Measurements from ENCODE around the gene ANO3. TPM values are rescaled to one million over a fixed set of nuclear protein-coding genes. Genes with fewer than 3 reads are reported as not detected.

ANO3 gene
- total and polyA plus RNA-seq, 8 donors: 0.18 to 0.58 TPM; not detected in 6

DNA sequence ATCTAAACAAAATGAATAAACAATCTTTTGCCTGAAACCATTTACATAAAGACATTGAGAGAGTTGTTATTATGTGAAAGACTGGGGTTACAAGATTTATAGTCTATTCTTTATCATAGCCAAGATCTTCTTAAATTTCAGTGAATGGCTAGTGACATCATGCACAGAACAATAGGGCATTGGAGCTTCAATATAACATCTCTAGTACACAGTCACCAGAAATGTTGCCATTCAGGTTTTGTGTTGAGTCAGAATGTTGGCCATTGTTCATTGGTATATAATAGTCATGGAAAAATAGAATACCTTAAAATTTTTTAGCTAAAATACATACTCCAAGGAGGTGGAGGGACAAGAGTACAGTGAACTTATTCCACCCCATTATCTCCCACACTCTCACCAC, 345.6 kb downstream of the ANO3 start:
- TF ChIP-seq, protein P1, sequence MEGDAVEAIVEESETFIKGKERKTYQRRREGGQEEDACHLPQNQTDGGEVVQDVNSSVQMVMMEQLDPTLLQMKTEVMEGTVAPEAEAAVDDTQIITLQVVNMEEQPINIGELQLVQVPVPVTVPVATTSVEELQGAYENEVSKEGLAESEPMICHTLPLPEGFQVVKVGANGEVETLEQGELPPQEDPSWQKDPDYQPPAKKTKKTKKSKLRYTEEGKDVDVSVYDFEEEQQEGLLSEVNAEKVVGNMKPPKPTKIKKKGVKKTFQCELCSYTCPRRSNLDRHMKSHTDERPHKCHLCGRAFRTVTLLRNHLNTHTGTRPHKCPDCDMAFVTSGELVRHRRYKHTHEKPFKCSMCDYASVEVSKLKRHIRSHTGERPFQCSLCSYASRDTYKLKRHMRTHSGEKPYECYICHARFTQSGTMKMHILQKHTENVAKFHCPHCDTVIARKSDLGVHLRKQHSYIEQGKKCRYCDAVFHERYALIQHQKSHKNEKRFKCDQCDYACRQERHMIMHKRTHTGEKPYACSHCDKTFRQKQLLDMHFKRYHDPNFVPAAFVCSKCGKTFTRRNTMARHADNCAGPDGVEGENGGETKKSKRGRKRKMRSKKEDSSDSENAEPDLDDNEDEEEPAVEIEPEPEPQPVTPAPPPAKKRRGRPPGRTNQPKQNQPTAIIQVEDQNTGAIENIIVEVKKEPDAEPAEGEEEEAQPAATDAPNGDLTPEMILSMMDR (IDR thresholded peaks at IDR 0.05): no peak
- TF ChIP-seq POLR2A (IDR thresholded peaks at IDR 0.05): no peak
- no peak for TF ChIP-seq EP300 (IDR thresholded peaks at IDR 0.05)
- TF ChIP-seq POLR2AphosphoS5 (IDR thresholded peaks at IDR 0.05): no peak
- no peaks in the 10 kb centered on the region for H3K36me3 ChIP-seq

DNA sequence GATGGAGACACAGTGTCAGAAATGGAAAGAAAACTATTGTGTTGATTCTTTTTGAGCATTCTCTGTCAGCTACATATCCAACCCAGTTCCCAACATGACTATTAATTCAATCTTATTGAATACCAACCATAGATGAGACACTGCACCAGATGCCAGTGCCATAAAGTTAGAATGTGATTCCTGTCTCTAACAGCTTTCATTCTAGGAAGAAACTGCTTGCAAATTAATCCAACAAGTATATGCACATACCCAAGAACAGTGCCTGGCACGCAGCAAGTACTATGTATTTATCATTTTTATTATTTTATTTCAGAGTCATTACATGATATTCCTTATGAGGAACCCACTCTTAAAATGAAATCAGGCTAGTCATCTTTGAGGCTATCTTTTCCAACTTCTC, 355.4 kb downstream of the ANO3 start:
- H3K4me3 ChIP-seq: no peak overlapping the region
- intact Hi-C loops (cut with DNase I; ENCODE audit: low total_unique reads): no loop called here
- TF ChIP-seq POLR2A (IDR thresholded peaks at IDR 0.05): no peak
- TF ChIP-seq POLR2AphosphoS5 (IDR thresholded peaks at IDR 0.05): no peak
- no peak for TF ChIP-seq EP300 (IDR thresholded peaks at IDR 0.05)
- TF ChIP-seq, protein P1 (IDR thresholded peaks at IDR 0.05): no peak
- H3K27me3 ChIP-seq: no peaks in the 10 kb centered on the region
- no peaks in the 10 kb centered on the region for H3K4me1 ChIP-seq
- DNase-seq: no peak
- no peaks in the 10 kb centered on the region for H3K36me3 ChIP-seq
- 76 to 92% (median 79%) methylated on average over 1 of the region's 1 CpG for whole genome bisulfite sequencing, 5 donors
- H3K9me3 ChIP-seq: no peaks in the 10 kb centered on the region
- H3K27ac ChIP-seq: no peak overlapping the region

More for the DNA sequence above, 345.6 kb downstream of the ANO3 start:
- no peak overlapping the region for H3K4me3 ChIP-seq
- H3K27me3 ChIP-seq: no peaks in the 10 kb centered on the region
- H3K4me1 ChIP-seq: no peaks in the 10 kb centered on the region
- no peak for DNase-seq
- intact Hi-C loops (cut with DNase I; ENCODE audit: low total_unique reads): no loop called here
- H3K27ac ChIP-seq: no peak overlapping the region
- no peaks in the 10 kb centered on the region for H3K9me3 ChIP-seq

- Histone ChIP-seq H3K9me3 (no peaks in the 10 kb centered on the region), H3K27ac (no peak overlapping the region), H3K4me1 (no peaks in the 10 kb centered on the region), H3K36me3 (no peaks in the 10 kb centered on the region), H3K4me3 (no peak overlapping the region), H3K27me3 (no peaks in the 10 kb centered on the region)
- TF ChIP-seq POLR2AphosphoS5 (IDR thresholded peaks at IDR 0.05) (no peak), EP300 (IDR thresholded peaks at IDR 0.05) (no peak), POLR2A (IDR thresholded peaks at IDR 0.05) (no peak)
- TF ChIP-seq, protein P1 (IDR thresholded peaks at IDR 0.05): no peak
- DNase-seq: no peak
- intact Hi-C loops (cut with DNase I; ENCODE audit: low total_unique reads): no loop called here
- 72 to 81% (median 77%) methylated on average over 4 of the region's 4 CpGs for WGBS, 5 donors
These were observed 356.8 kb downstream of the ANO3 start for GRCh38 chr11:26688701-26689100.

DNA sequence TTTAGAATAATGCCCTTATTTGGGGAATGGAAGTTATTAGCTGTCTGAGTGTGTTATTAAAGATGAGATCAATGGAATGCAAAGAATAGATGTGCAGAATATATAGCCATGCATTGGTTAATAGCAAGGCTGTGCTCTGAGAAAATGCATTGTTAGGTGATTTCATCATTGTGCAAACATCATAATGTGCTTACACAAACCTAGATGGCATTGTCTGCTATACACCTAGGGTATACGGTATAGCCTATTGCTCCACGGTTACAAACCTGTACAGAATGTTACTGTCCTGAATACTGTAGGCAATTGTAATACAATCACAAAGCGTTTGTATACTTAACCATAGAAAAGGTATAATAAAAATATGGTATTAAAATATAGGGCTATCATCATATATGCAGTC, 364.4 kb downstream of the ANO3 start:
- no peak for DNase-seq
- Histone ChIP-seq H3K9me3 (no peaks in the 10 kb centered on the region), H3K27me3 (no peaks in the 10 kb centered on the region), H3K27ac (no peak overlapping the region), H3K4me1 (peaks cover 0 to 6% (median 0%) of the 10 kb centered on the region in 4 donors), H3K36me3 (no peaks in the 10 kb centered on the region), H3K4me3 (no peak overlapping the region)
- TF ChIP-seq EP300 (IDR thresholded peaks at IDR 0.05): no peak
- TF ChIP-seq POLR2AphosphoS5 (IDR thresholded peaks at IDR 0.05): no peak
- TF ChIP-seq POLR2A (IDR thresholded peaks at IDR 0.05): no peak
- TF ChIP-seq, protein P1 (IDR thresholded peaks at IDR 0.05): no peak
- WGBS, 5 donors: 39 to 65% (median 47%) methylated on average over 3 of the region's 3 CpGs
- intact Hi-C loops (cut with DNase I; ENCODE audit: low total_unique reads): no loop called here

Data from stomach (tissue), 9 donors.